Stimulated activated CD4-positive, alpha-beta T cell treated with anti-CD3 and anti-CD28 coated beads, Interleukin-2, amount 100 ng/mL, for 48 hours (primary cell): Measurements from ENCODE around the gene DTX1.

Experiments
- DNase-seq, 2 donors: peaks; one replicate each; pipeline ENCODE4 v3.0.0-alpha.2; 2020

DTX1 gene

GRCh38 chr12:113055594-113056380 is 743 bp upstream of the DTX1 start:
- no peak for DNase-seq

GRCh38 chr12:113056381-113056630 is 224 bp upstream of the DTX1 start:
- no peak for DNase-seq

DNA sequence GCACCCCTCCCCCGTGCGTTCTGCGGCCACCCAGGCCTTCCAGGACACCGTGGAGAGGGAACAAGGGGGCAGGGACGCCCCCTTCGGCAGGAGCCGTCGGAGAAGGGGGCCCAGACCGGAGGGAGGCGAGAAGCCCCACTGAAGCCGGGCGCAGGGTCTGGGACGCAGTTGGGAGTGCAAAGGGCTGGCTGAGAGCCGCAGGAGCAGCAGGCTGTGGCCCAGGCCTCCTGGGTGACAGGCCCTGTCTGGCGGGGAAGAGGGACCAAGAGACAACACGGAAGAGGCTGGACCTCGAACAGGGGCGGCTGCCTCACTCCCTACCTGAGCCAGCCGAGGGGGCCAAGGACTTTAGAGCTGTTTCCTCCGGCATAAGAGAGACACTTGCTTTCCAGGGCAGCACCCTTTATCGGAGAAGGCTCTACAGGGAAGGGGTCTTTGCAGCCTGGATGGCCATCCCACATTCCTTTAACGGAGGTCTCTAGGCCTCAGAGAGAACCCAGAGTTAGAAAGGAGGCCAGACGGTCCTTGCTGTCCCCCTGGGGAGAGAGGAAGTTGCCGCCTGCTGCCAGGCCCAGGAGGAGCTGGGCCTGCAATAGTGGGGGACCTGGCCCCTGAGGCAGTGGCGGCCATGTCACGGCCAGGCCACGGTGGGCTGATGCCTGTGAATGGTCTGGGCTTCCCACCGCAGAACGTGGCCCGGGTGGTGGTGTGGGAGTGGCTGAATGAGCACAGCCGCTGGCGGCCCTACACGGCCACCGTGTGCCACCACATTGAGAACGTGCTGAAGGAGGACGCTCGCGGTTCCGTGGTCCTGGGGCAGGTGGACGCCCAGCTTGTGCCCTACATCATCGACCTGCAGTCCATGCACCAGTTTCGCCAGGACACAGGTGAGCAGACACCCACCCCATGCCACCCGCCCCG is 1.3 kb downstream of the DTX1 start:
- no peak for DNase-seq

DNA sequence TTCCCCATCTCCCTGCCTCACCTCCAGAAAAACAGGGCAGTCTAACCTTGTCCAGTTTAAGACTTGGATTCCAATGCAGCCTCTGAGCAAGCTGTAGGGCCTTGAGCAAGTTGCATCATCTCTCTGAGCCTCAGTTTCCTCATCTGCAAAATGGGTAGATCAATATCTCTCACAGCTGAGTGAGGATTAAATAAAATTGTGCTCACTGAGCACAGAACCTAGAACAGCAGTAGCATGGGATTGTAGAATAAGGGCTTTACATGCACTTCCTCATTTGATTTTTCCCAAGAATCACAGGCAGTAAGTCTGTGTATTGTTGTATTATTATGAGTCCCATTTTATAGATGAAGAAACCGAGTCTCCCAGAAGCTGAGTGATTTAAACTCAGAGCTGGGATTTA is 2.0 kb downstream of the DTX1 start:
- DNase-seq = no peak

DNA sequence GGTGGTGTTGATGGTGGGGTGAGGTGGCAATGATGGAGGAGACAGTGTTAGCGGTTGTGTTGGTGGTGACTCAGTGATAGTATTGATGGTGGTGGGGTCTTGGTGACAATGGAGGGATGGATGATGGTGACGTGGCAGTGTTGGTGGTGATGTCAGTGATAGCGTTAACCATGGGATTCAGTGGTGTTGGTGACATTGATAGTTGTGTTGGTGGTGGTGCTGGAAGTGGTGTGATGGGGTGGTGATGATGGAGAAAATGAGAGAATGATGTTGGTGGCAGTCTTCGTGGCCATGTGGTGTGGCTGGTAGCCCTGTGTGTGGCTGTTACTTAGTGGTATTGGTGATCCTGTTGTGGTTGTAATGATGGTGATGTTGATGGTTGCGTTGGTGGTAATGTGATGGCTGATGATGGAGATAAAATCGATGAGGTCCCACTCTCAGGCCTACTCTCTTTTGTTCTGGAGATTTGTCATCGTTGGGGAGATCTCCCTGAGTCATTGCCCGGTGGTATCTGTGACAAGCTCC is 2.6 kb downstream of the DTX1 start:
- no peak for DNase-seq

DNA sequence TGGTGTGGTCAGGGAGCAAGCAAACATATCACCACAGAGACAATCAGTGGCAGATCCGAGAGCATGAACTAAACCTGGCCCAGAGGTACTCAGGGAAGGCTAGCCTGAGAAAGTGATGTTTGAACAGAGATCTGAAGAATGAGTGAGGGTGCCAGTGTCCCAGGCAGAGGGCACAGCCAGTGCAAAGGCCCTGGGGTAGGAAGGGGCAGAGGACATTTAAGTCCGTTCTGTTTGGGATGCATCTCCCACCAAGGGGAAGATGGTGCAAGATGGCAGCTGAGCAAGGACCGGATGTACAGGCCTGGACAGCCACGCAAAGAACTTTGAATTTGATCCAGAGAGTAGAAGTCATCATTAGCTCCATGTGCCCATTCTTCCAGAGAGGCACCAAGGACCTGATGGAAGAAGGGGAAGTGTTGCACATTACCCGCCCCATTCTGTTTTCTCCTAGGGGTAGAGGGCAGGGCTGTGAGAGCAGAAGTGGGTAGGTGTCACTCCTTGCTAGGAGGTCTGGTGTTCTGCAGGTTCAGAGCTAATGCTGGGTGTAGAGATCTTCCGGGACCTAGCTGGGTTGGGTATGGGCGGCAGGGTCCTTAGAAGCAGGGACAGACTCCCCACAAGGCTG is 3.9 kb downstream of the DTX1 start:
- DNase-seq = no peak

DNA sequence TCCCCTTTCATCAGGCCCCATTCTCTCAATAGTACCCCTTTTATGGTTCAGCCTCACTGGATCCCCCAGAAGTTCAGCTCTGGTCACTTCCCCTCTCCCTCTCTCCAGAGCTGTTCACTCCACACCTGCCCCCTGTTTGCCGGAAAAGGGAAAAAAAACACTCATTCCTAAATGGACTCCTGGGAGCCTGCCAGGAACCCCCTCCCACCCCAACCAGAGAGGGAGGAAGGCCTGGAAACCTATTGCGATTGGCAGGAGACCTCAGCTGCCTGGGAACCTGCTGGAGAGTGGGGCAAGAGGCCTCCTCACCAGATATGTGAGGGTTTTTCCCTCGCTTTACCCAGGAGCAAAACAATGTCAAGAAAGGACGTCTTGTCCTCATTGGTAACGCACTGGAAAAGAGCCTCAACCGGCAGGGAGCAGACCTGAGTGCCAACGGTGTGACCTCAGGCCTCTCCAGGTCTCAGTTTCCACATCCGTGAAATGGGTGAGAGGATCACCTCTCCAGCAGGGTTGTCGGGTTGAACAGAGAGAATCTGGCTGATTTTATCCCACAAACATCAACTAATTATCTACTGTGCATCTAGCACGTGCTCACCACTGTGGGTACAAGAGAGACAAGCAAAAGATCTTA is 4.6 kb downstream of the DTX1 start:
- no peak for DNase-seq

- no peak for DNase-seq
Measured at GRCh38 chr12:113062502-113063395, 6.2 kb downstream of the DTX1 start.

DNA sequence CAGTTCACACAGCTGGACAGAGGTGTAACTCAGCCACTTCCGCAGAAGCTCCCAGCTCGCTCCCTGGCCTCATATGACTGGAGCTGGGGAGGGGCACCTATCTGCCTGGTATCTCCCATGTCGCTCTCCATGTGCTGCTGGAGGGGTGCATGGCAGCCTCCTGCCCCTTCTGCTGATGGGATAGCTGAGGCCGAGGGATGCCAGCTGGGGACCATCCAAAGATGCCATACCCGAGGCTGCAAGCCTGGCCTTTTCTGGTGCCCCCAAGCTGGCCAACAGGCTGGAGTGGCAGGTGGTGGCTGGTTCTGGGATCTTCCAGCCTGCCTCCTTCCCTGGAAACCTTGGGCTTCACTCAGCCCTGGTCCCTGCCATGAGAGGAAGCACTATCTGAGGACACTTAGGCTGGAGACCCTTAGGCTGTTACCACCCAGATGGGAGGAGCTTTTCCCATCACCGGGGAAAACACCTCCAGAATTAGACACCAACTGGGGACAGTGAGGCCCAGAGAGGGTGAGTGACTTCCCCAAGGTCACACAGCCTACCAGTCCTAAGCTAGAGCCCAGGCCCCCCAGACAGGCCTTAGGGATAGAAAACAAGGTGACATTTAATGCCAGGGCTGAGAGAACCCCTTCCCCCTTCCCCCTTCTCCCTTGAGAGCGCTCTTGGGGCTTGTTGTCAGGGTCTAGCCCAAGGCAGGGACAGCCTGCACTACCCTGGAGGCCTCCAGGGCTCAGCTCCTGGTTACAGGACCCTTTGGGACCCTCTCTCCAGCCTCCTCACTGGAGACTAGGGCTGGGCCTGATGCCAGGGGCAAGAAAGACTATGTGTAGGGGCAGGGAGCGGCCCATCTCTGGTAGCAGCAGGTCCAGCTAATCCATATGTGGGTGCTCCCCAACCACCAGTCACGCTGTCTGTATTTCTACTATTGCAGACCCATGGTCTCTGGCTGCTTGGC is 7.1 kb downstream of the DTX1 start:
- DNase-seq = no peak

DNA sequence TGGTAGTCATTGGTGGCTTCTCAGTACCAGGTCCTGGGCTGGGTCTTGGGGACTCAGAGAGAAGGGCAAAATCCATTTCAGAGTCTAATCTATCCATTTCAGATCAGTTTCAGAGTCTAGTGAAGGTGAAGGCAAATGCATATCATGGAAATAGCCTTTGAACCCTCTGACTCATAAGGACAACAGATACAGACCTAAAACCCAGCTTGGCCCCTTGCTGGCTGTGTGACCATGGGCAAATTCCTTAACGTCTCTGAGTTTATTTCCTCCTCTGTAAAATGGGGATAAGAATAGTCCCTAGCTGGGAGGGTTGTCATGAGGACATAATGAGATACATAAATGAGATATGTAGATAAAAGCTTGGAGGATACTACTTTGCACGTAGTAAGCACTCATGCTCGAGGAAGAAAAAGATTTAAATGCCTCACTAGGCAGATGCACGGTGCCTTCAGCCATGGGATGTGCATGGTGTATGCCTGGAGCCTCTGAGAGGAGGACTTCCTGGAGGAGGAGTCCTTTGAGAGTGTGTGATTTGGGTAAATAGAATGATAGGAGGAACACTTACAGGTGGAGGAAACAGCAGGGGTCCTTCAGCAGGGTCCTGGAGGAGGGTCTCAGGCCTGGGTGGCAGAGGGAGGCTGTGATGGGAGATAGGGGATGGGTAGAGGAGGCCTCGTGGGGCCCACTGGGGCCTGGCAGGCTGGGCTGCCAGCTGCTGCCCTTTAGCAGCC is 8.0 kb downstream of the DTX1 start:
- DNase-seq = no peak

- DNase-seq = no peak
Measured at GRCh38 chr12:113065126-113066007, 8.8 kb downstream of the DTX1 start.

DNA sequence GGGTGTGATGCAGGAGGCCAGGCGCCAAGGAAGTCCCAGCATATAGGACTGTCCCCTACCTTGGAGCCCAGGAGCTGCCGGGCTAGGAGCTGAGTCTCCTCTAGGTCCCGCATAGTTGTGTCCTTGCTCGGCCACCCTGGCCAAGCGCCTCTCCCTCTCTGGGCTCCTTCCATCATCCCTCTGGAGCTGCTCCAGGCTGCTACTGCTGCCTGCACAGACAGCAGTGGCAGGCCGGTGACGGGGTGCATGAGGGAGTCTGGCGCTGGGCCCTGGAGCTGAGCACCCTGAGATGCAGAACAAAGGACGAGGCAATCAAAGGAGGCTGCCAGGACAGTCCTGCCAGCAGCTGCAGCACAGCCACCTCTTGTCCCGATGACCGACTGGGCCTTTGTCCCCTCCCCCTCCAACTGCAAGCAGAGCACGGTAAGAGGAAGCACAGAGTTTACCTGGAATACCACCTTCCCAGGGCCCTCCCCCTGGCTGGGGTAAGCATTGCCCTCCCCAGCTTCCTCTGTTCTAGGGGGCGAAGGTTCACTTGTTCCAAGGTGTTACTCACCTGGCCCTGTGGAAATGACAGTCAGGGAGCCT is 10.4 kb downstream of the DTX1 start:
- no peak for DNase-seq

DNA sequence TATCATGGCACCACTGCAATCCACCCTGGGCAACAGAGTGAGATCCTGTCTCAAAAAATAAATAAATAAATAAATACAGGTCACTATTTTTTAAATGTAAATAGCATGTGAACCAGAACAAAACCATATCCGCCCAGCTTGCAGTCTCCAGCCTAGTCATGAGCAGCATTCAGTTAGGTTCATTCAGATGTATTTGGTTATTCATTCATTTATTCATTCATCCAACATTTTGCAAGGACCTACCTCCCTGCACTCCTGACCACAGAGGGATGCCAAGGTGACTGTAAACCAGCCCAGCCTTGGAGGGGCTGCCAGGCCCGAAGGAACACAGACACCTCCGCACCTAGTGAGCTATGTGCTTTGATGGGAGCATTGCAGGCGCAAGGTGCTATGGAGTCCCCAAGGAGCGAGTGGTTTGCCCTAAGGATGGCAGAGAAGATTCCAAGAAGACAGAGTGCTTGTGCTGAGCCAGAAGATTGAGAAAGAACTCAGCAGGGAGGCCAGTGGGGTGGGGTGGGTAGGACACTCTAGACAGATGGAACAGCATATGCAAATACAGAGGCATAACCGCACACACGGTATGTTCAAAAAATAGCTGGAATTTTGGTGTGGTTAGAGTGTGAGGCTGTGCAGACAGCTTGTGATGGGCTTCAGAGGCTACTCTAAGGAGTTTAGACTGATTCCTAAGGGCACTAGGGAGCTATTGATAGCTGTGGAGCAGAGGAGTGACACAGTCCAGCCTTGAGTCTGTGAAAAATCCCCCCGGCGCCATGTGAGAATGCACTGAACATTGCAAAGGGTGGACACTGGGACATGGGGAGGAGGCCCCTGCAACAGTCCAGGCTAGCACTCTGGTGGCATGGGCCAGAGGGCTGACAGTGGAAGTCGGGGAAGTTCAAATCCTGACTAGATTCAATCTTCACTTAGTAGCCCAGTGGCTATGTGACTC is 11.7 kb downstream of the DTX1 start:
- no peak for DNase-seq

- DNase-seq = no peak
Measured at GRCh38 chr12:113069149-113069548, 12.6 kb downstream of the DTX1 start.

DNA sequence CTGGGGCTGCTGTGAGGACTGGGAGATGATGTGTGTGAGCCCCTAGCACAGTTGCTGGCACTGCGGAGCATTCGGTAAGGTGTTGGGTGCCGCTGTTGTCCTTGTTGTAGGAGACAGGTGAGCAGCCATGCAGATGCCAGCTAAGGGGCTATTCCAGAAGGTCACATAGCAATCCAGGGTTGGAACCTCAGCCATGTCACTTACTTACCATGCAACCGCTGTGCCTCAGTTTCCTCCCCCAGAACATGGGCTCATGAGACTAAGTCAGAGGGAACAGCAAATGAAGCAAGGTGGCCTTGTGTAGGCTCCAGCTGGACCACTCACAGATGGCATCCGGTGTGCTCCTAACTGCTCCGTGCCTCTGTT is 13.2 kb downstream of the DTX1 start:
- no peak for DNase-seq

DNA sequence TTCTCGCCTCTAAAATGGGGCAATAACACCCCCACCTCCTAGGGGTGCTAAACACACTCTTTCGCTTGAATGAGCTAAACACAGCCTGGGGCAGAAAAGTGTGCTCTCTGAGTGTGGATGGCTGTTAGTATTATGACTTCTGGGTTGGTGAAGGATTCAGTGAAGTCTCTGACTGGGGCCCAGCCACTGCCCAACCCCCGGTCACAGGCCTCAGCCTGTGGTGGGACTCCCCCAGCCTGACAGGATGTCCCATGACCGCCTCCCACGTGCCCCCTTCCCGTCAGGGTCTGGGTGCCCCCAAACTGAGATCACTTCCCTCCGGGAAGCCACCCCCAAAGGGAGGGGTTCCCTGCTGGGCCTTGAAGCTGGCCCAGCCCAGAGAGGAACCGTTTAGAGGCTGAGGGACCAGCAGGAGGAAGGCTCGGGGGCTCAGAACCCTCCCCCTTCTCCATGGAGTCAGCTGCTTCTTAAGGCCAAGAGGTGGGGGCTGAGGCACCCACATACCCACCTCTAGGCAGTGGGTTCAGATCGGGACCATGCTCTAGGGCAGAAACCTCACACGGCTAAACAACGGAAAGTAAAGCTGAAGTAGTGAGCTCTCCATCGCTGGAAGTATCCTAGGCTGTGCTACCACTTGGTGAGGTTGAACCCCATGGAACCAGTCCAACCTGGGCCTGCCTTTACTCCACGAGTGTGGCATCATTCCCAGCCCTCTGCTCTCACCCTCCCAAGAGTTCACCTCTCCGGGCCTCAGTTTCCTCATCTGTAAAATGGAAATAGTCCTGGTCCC is 13.8 kb downstream of the DTX1 start:
- DNase-seq = peak in 1 of 2 donors; percentile 34
